Measurements from ENCODE around the gene DOCK9.

DNA sequence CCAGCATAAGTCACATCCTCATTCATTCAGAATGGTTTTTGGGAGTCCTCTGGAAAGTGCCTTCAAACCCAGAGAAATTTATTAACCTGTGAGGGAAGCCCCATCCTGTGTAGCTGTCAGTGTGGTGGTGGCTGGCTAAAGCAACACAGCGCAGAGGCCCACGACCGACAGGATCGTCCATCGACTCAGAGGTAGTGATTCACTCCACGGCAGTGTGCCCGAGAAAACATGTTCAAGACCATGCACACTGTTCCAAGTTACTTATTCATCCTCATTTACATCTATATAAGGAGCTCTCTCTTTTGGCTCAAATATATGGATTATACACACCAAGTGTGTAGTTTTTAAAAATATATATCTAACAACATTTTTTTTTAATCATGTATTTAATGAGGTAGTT lies 129.1 kb downstream of the DOCK9 start:
- TF ChIP-seq, protein P1, sequence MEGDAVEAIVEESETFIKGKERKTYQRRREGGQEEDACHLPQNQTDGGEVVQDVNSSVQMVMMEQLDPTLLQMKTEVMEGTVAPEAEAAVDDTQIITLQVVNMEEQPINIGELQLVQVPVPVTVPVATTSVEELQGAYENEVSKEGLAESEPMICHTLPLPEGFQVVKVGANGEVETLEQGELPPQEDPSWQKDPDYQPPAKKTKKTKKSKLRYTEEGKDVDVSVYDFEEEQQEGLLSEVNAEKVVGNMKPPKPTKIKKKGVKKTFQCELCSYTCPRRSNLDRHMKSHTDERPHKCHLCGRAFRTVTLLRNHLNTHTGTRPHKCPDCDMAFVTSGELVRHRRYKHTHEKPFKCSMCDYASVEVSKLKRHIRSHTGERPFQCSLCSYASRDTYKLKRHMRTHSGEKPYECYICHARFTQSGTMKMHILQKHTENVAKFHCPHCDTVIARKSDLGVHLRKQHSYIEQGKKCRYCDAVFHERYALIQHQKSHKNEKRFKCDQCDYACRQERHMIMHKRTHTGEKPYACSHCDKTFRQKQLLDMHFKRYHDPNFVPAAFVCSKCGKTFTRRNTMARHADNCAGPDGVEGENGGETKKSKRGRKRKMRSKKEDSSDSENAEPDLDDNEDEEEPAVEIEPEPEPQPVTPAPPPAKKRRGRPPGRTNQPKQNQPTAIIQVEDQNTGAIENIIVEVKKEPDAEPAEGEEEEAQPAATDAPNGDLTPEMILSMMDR (IDR thresholded peaks at IDR 0.05; ENCODE audit: low read length), result no peak
- TF ChIP-seq EZH2 (IDR thresholded peaks at IDR 0.05; ENCODE audit: borderline replicate concordance, low read length), result no peak
